ENCODE results near the gene ZPBP.

Gene ZPBP

GRCh38 chr7:50037086-50037485 lies 56.0 kb downstream of the ZPBP start:
- no peak for DNase-seq

GRCh38 chr7:50022991-50023390 lies 70.1 kb downstream of the ZPBP start:
- DNase-seq: no peak

- no peak for DNase-seq
Measured at GRCh38 chr7:50022451-50022850, 70.6 kb downstream of the ZPBP start.

GRCh38 chr7:49995681-49996080 lies 97.4 kb downstream of the ZPBP start:
- no peak for DNase-seq

- no peak for DNase-seq
Measured at GRCh38 chr7:49986191-49986590, 106.9 kb downstream of the ZPBP start.

GRCh38 chr7:49980465-49980864 lies 112.6 kb downstream of the ZPBP start:
- peak; percentile 0 for DNase-seq

- DNase-seq: no peak
Measured at GRCh38 chr7:49976238-49976637, 116.8 kb downstream of the ZPBP start.

- DNase-seq: no peak
Measured at GRCh38 chr7:49974035-49974434, 119.0 kb downstream of the ZPBP start.

GRCh38 chr7:49937608-49938007 lies 155.4 kb downstream of the ZPBP start:
- no peak for DNase-seq

GRCh38 chr7:49931627-49932026 lies 161.4 kb downstream of the ZPBP start:
- DNase-seq: no peak

- no peak for DNase-seq
Measured at GRCh38 chr7:49928787-49929186, 164.3 kb downstream of the ZPBP start.

- DNase-seq: no peak
Measured at GRCh38 chr7:49927631-49928030, 165.4 kb downstream of the ZPBP start.

- no peak for DNase-seq
Measured at GRCh38 chr7:49926720-49927119, 166.3 kb downstream of the ZPBP start.

- DNase-seq: no peak
Measured at GRCh38 chr7:49911909-49912308, 181.1 kb downstream of the ZPBP start.

GRCh38 chr7:49894543-49894942 lies 198.5 kb downstream of the ZPBP start:
- no peak for DNase-seq

- DNase-seq: no peak
Measured at GRCh38 chr7:49893131-49893530, 199.9 kb downstream of the ZPBP start.

GRCh38 chr7:49892481-49892880 lies 200.6 kb downstream of the ZPBP start:
- no peak for DNase-seq

Data from OCI-M1 (cell line).